IPS-20b (cell line): Measurements from ENCODE around the gene TBXA2R.
A peak's percentile ranks its signal among the peaks of the same experiment; 100 is the strongest.
"Not testable (repeated sequence)": the region's sequence is repeated elsewhere in the genome, so short reads cannot be mapped to it uniquely, and the experiment has no call there.

ENCODE experiments used
- H3K27ac ChIP-seq: one replicate; pipeline ENCODE4 v1.5.1; 2013; ENCODE audit warnings: low read length
- H3K27me3 ChIP-seq: 2 replicates; pipeline ENCODE4 v1.6.1; 2013; ENCODE audit warnings: mild to moderate bottlenecking, low read length, inconsistent platforms; ENCODE audit not compliant: insufficient read depth
- H3K36me3 ChIP-seq: 2 replicates; pipeline ENCODE4 v1.6.1; 2013; ENCODE audit warnings: low read depth, mild to moderate bottlenecking, inconsistent platforms, low read length, moderate library complexity; ENCODE audit not compliant: insufficient read depth
- H3K4me1 ChIP-seq: 2 replicates; pipeline ENCODE4 v1.6.1; 2013; ENCODE audit warnings: mild to moderate bottlenecking, control low read depth, inconsistent platforms, low read length, moderate library complexity; ENCODE audit not compliant: insufficient read depth
- H3K4me3 ChIP-seq: 2 replicates; pipeline ENCODE4 v1.5.1; 2013; ENCODE audit warnings: mild to moderate bottlenecking, low read length, inconsistent platforms
- H3K9ac ChIP-seq: 2 replicates; pipeline ENCODE4 v1.6.1; 2013; ENCODE audit warnings: low read depth, mild to moderate bottlenecking, inconsistent platforms, low read length, moderate library complexity
- H3K9me3 ChIP-seq: 2 replicates; pipeline ENCODE4 v1.6.1; 2013; ENCODE audit warnings: mild to moderate bottlenecking, low read depth, low read length, inconsistent platforms; ENCODE audit not compliant: insufficient read depth

TBXA2R gene

GRCh38 chr19:3570042-3570441 lies 36.6 kb downstream of the TBXA2R start:
- not testable (repeated sequence) for H3K4me3 ChIP-seq, H3K9me3 ChIP-seq, H3K27me3 ChIP-seq, H3K9ac ChIP-seq, H3K4me1 ChIP-seq, H3K27ac ChIP-seq, H3K36me3 ChIP-seq

GRCh38 chr19:3565139-3565538 lies 41.5 kb downstream of the TBXA2R start:
- Histone ChIP-seq H3K9me3 (no peaks in the 10 kb centered on the region), H3K4me3 (no peak overlapping the region), H3K27ac (no peak overlapping the region), H3K27me3 (no peaks in the 10 kb centered on the region), H3K36me3 (no peaks in the 10 kb centered on the region), H3K4me1 (no peaks in the 10 kb centered on the region), H3K9ac (no peak overlapping the region)

DNA sequence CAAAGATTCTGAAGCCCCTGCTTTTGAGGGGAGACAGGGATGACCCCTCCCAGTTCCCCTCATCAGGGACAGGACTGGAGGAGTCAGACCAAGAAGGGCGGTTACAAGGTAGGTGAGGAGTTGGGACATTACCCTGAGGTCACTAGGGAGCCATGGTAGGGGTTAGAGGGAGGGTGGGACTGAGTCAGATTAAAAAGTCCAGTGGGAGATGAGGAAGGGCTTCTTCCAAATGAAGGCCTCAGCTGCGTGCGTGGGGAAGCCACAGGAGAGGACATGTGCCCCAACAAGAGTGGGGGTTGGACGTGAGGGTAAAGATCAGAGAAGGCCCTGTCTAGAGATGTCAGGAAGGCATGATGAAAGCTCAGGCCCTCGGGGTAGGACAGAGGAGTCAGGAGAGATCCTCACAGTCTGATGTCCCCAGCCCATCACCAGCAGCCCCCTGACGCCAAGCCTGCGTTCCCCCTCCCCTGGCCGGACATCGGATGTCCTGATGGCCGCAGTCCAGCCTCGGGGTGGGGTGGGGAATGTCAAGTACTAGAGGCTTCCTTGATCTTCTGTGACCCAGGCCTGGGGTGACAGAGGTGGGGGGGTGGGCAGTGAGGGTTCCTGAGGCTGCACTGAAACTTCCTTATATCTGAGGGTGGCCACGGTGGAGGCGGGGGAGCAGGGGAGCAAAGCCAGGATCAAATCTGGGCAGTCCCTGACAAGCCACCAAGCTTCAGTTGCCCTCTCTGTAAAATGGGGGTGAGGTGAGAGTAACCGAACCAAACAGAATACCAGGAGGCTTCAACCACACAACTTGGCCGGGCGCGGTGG lies 42.8 kb downstream of the TBXA2R start:
- no peaks in the 10 kb centered on the region for H3K36me3 ChIP-seq
- H3K27ac ChIP-seq: no peak overlapping the region
- H3K4me3 ChIP-seq: no peak overlapping the region
- H3K4me1 ChIP-seq: no peaks in the 10 kb centered on the region
- no peaks in the 10 kb centered on the region for H3K27me3 ChIP-seq
- no peaks in the 10 kb centered on the region for H3K9me3 ChIP-seq
- no peak overlapping the region for H3K9ac ChIP-seq

DNA sequence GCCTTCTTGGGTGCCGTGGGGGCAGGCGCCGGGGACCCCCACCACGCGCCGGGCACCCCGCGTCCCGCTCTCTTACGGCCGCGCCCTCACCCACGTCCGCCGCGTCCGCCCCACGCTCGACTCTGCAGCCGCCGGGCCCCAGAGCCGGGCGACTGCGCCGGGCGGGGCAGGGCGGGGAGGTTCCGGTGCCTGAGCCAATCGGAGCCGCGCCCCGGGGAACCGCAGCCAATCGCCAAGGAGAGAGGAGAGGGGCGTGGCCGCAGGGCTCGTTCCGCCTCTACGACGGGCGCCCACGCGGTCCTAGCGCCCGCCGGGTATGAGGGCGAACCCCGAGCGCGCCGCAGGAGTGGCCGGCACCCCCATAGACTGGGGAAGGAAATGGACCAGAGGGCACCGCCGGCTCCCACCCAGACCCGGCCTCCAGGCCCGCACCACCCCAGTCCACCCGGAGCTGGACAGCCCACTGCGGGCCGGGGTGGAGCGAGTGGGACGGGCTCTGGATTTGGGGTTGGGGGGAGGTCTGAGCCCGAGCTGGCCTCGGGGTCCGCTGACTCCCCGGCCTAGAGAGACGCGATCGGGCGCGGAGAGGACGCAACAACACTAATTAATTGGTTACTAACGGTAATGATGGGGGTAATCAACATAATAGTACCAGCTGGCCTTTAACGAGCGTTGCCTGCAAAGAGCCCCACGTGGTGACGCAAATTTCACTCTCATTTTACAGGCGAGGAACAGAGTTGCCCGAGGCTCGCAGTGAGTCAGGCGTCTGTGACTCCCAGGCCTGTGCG lies 49.0 kb downstream of the TBXA2R start, which contains the start of gene MFSD12:
TSS of gene MFSD12 (minus strand) at position 126 of the 788 bp plus-strand sequence. CDS start 183 bp downstream, outside the sequence.
- Histone ChIP-seq H3K27ac (no peak within 1 kb of the TSS), H3K36me3 (no peaks in the 10 kb centered on the region), H3K9ac (peak within 1 kb of the TSS; percentile 45; the same call in 1 of the 2 replicates)

DNA sequence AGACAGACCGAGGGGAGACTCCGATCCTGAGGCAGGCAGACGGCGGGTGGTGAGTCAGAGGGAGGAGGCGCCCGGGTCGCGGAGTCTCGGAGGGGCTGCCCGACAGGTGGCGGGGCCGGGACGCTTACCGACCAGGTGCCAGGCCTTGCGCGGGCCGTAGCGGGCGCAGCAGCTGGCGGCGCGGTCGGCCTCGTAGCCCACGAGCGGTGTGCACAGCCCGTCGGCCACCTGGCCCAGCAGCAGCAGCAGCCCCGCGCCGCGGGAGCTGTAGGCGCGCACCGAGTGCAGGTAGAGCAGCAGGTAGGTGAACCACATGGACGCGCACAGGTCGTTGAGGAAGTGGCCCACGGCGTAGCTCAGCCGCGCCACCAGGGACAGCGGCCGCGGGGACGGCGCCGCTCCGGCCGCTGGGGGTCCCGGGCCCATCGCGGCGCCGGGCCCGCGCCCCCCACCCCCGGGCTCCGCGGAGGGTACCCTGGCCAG lies 49.7 kb downstream of the TBXA2R start:
- H3K4me3 ChIP-seq: peak overlapping the region; percentile 80
- H3K9ac ChIP-seq: peak overlapping the region; percentile 45; the same call in 1 of the 2 replicates
- H3K27me3 ChIP-seq: peaks cover 8% of the 10 kb centered on the region
- no peaks in the 10 kb centered on the region for H3K9me3 ChIP-seq
- H3K4me1 ChIP-seq: no peaks in the 10 kb centered on the region
- H3K36me3 ChIP-seq: no peaks in the 10 kb centered on the region
- H3K27ac ChIP-seq: no peak overlapping the region

More for the DNA sequence above, 49.0 kb downstream of the TBXA2R start, which contains the start of gene MFSD12:
- no peaks in the 10 kb centered on the region for H3K4me1 ChIP-seq
- peaks cover 8% of the 10 kb centered on the region for H3K27me3 ChIP-seq
- peak within 1 kb of the TSS; percentile 80 for H3K4me3 ChIP-seq
- no peaks in the 10 kb centered on the region for H3K9me3 ChIP-seq

DNA sequence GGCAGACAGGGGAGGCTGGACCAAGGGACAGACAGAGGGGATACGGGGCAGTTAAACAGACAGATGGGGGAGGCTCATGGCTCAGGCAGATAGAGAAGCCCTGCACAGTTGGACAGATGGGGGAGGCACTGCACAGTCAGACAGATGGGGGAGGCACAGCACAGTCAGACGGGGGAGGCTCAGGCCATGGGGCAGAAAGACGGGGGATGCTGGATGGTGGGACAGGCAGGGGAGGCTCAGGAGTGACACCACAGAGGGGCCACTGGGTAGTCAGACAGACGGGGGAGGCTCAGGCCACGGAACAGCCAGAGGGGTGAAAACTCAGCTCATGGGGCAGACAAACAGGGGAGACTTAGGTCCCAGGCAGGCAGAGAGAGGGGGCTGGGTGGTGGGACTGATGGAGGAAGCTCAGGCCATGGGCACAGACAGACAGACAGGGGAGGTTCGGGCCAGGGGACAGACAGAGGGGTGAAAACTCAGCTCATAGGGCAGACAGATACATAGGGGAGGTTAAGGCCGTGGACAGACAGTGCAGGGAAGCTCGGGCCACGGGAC lies 50.2 kb downstream of the TBXA2R start:
- H3K9me3 ChIP-seq: no peaks in the 10 kb centered on the region
- peak overlapping the region; percentile 80 for H3K4me3 ChIP-seq
- H3K4me1 ChIP-seq: no peaks in the 10 kb centered on the region
- H3K9ac ChIP-seq: peak overlapping the region; percentile 45; the same call in 1 of the 2 replicates
- H3K36me3 ChIP-seq: no peaks in the 10 kb centered on the region
- H3K27me3 ChIP-seq: peaks cover 8% of the 10 kb centered on the region
- H3K27ac ChIP-seq: no peak overlapping the region

DNA sequence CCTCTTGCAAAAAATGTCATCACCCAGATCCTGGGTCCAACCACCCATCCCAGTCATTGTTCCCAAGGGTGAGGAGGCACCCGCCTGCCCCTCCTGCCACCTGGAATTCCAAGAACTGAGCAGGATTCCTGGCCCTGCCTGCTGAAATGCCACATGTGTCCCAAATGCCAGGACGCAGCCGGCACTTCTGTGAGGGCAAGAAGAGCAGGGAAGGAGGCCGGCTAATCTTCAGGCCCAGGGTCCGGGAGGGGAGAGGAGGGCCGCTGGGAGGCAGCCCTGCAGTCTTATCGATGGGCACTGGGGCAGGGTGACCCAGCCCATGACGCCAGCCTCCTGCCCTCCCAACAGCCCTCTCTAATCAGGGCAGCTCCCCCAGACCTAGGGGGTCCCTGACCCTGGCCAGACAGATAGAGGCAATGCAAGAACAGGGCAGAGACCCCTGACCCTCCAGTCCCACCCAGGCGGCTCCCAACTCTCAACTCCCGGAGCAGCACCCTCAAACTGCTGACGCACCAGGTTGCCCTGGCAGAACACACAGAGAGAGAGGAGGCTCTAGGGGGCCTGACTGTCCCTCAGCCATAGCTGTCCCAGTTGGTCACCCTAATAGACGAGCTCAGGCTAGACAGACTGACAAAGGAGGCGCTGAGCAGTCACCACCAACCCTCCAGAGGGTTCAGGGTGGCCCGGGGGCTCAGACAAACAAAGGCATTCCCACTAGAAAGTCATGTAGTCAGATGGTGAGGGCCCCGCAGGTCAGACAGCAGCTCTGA lies 50.8 kb downstream of the TBXA2R start:
- Histone ChIP-seq H3K4me3 (peak overlapping the region; percentile 80; the same call in 1 of the 2 replicates), H3K9ac (no peak overlapping the region), H3K9me3 (no peaks in the 10 kb centered on the region), H3K4me1 (no peaks in the 10 kb centered on the region), H3K27me3 (peaks cover 8% of the 10 kb centered on the region), H3K36me3 (no peaks in the 10 kb centered on the region), H3K27ac (no peak overlapping the region)

GRCh38 chr19:3554254-3555083 lies 52.2 kb downstream of the TBXA2R start:
- no peaks in the 10 kb centered on the region for H3K4me1 ChIP-seq
- no peak overlapping the region for H3K27ac ChIP-seq
- no peaks in the 10 kb centered on the region for H3K9me3 ChIP-seq
- H3K27me3 ChIP-seq: peaks cover 8% of the 10 kb centered on the region
- no peak overlapping the region for H3K9ac ChIP-seq
- H3K36me3 ChIP-seq: no peaks in the 10 kb centered on the region
- no peak overlapping the region for H3K4me3 ChIP-seq

GRCh38 chr19:3551792-3552095 lies 54.9 kb downstream of the TBXA2R start:
- Histone ChIP-seq H3K4me3 (no peak overlapping the region), H3K36me3 (no peaks in the 10 kb centered on the region), H3K4me1 (no peaks in the 10 kb centered on the region), H3K27me3 (peaks cover 6% of the 10 kb centered on the region), H3K9ac (no peak overlapping the region), H3K9me3 (no peaks in the 10 kb centered on the region), H3K27ac (no peak overlapping the region)

DNA sequence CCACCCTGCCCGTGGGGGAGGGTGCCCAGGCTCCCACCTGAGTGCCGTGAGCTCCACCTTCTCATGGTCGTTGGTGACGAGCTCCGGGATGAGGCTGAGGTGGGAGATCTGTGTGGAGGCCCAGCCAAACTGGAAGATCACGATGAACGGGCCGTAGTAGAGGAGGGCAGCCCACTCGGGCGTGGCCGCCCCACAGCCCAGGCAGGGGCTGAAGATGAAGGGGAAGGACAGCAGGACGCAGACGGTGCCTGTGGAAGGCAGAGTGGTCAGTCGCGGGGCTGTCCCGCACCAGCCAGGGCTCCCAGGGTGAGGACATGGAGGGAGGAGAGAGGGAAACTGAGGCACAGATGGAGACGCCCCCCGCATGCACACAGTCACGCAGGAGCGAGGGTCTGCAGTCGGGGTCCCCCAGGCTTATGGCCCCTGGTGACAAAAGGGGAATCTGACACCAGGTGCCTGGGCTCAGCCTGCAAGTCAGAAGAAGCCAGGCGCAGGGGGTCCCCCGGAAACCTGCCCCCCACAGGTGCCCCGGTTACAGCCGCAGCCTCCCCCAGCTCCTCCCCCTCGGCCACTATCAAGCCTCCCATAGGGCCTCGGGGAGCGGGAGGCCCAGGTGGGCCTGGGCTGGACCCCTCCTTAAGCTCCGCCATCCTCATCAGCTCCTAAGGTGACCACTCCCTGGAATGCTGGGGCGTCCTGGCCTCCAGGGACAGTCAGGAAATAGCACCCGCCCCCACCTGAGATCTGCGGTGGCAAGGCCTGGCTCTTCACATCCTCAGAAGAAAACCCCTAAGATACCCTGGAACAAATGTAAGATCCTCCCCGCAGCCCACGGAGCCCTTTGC lies 55.5 kb downstream of the TBXA2R start:
- peaks cover under 1% of the 10 kb centered on the region; the same call in 1 of the 2 replicates for H3K27me3 ChIP-seq
- no peak overlapping the region for H3K27ac ChIP-seq
- H3K9me3 ChIP-seq: no peaks in the 10 kb centered on the region
- H3K4me1 ChIP-seq: no peaks in the 10 kb centered on the region
- H3K36me3 ChIP-seq: no peaks in the 10 kb centered on the region
- no peak overlapping the region for H3K9ac ChIP-seq
- no peak overlapping the region for H3K4me3 ChIP-seq
